Astrocyte of the spinal cord (primary cell): ENCODE data around the gene CCDC157.

Experiments used
- DNase-seq: peaks from one replicate; pipeline ENCODE4 v3.0.0; 2011; ENCODE audit warnings: low read depth, low spot score
- H3K4me3 ChIP-seq: 2 replicates; pipeline ENCODE4 v1.5.1; 2011; ENCODE audit warnings: low read depth, mild to moderate bottlenecking, low read length, moderate library complexity
- CTCF ChIP-seq: IDR thresholded peaks from 2 replicates; pipeline ENCODE4 v1.5.1; 2012; ENCODE audit warnings: low read depth, mild to moderate bottlenecking, low read length, inconsistent platforms
- in situ Hi-C: cut with HindIII; loops from 2 replicates; pipeline ENCODE4 v1.10.0; 2017; ENCODE audit warnings: low sequenced_read_pairs

The CCDC157 gene

GRCh38 chr22:30393322-30393680, 36.5 kb downstream of the CCDC157 start:
- in situ Hi-C loops, result no loop called here
- TF ChIP-seq CTCF, result no peak

GRCh38 chr22:30393885-30394284, 37.1 kb downstream of the CCDC157 start:
- DNase-seq, result no peak
- H3K4me3 ChIP-seq, result no peak overlapping the region
- in situ Hi-C loops, result no loop called here
- no peak for TF ChIP-seq CTCF

More at GRCh38 chr22:30393322-30393680, 36.5 kb downstream of the CCDC157 start:
- no peak for DNase-seq
- H3K4me3 ChIP-seq, result no peak overlapping the region

- peak within 1 kb of the TSS; percentile 74 for H3K4me3 ChIP-seq
- no peak for TF ChIP-seq CTCF
- in situ Hi-C loops, result no loop called here
- peak; percentile 38 for DNase-seq
Measured at GRCh38 chr22:30396871-30397655, 40.3 kb downstream of the CCDC157 start, which contains the start of gene SEC14L2. Gene SEC14L2, plus strand, starts transcription at chr22:30397018. Its CDS starts 99 bp downstream, at chr22:30397117.

- TF ChIP-seq CTCF, result no peak
- DNase-seq, result no peak
- H3K4me3 ChIP-seq, result peak overlapping the region; percentile 74
- in situ Hi-C loops, result no loop called here
Measured at GRCh38 chr22:30397656-30398635, 41.1 kb downstream of the CCDC157 start.

GRCh38 chr22:30398685-30399680, 42.2 kb downstream of the CCDC157 start:
- no peak for DNase-seq
- peak overlapping the region; percentile 74 for H3K4me3 ChIP-seq
- in situ Hi-C loops, result no loop called here
- TF ChIP-seq CTCF, result no peak
